Dendritic cell treated with granulocyte-macrophage colony-stimulating factor and Interleukin-4, amounts not matched to agents 40 ng/mL and 50 ng/mL, for 4 days (primary cell): ENCODE results near the gene FYN.

Experiments used
- H3K27ac Mint-ChIP-seq: one replicate; pipeline ENCODE4 v1.8.0; 2022; ENCODE audit warnings: mild to moderate bottlenecking, mixed read lengths
- H3K27me3 Mint-ChIP-seq: one replicate; pipeline ENCODE4 v1.8.0; 2022; ENCODE audit warnings: mild to moderate bottlenecking, mixed read lengths
- H3K36me3 Mint-ChIP-seq: one replicate; pipeline ENCODE4 v1.8.0; 2022; ENCODE audit warnings: low read depth, mixed read lengths
- H3K4me1 Mint-ChIP-seq: one replicate; pipeline ENCODE4 v1.8.0; 2022; ENCODE audit warnings: low read depth, mixed read lengths
- H3K4me3 Mint-ChIP-seq: one replicate; pipeline ENCODE4 v1.8.0; 2022; ENCODE audit warnings: mild to moderate bottlenecking, moderate library complexity, mixed read lengths
- H3K9me3 Mint-ChIP-seq: one replicate; pipeline ENCODE4 v1.8.0; 2022; ENCODE audit warnings: mixed read lengths
- intact Hi-C: fragments of 100-400 bp; cut with micrococcal nuclease; formaldehyde crosslinking; loops from one replicate; pipeline ENCODE4 v1.15.0; 2022

FYN gene

GRCh38 chr6:111701146-111701545 is 172.1 kb downstream of the FYN start:
- H3K36me3 Mint-ChIP-seq: peaks cover 51% of the 10 kb centered on the region

GRCh38 chr6:111700135-111700690 is 173.0 kb downstream of the FYN start:
- H3K36me3 Mint-ChIP-seq: peaks cover 51% of the 10 kb centered on the region
- no peak overlapping the region for H3K27ac Mint-ChIP-seq
- H3K27me3 Mint-ChIP-seq: no peaks in the 10 kb centered on the region
- intact Hi-C loops: loop anchor here (10.0 kb wide), 1 partner anchor 615 kb away; no protein-coding TSS in a partner anchor
- H3K4me1 Mint-ChIP-seq: no peaks in the 10 kb centered on the region
- H3K4me3 Mint-ChIP-seq: no peak overlapping the region
- no peaks in the 10 kb centered on the region for H3K9me3 Mint-ChIP-seq

More at GRCh38 chr6:111701146-111701545, 172.1 kb downstream of the FYN start:
- no peaks in the 10 kb centered on the region for H3K27me3 Mint-ChIP-seq
- no peak overlapping the region for H3K27ac Mint-ChIP-seq
- no peaks in the 10 kb centered on the region for H3K9me3 Mint-ChIP-seq
- no peaks in the 10 kb centered on the region for H3K4me1 Mint-ChIP-seq
- no peak overlapping the region for H3K4me3 Mint-ChIP-seq
- intact Hi-C loops: loop anchor here (10.0 kb wide), 1 partner anchor 614 kb away; no protein-coding TSS in a partner anchor

- intact Hi-C loops: no loop called here
- Mint-ChIP-seq H3K4me1 (no peaks in the 10 kb centered on the region), H3K36me3 (peaks cover 52% of the 10 kb centered on the region), H3K4me3 (no peak overlapping the region), H3K9me3 (no peaks in the 10 kb centered on the region), H3K27me3 (no peaks in the 10 kb centered on the region), H3K27ac (no peak overlapping the region)
Measured at GRCh38 chr6:111699123-111699522, 174.1 kb downstream of the FYN start.

- Mint-ChIP-seq H3K4me1 (no peaks in the 10 kb centered on the region), H3K4me3 (no peak overlapping the region), H3K9me3 (no peaks in the 10 kb centered on the region), H3K27me3 (no peaks in the 10 kb centered on the region), H3K36me3 (peaks cover 54% of the 10 kb centered on the region), H3K27ac (no peak overlapping the region)
- intact Hi-C loops: no loop called here
Measured at GRCh38 chr6:111696814-111697213, 176.4 kb downstream of the FYN start.

GRCh38 chr6:111692327-111693164 is 180.7 kb downstream of the FYN start:
- no peaks in the 10 kb centered on the region for H3K9me3 Mint-ChIP-seq
- H3K4me1 Mint-ChIP-seq: no peaks in the 10 kb centered on the region
- H3K36me3 Mint-ChIP-seq: peaks cover 61% of the 10 kb centered on the region
- intact Hi-C loops: no loop called here
- H3K27me3 Mint-ChIP-seq: no peaks in the 10 kb centered on the region
- no peak overlapping the region for H3K4me3 Mint-ChIP-seq
- no peak overlapping the region for H3K27ac Mint-ChIP-seq

GRCh38 chr6:111691345-111692225 is 181.7 kb downstream of the FYN start:
- intact Hi-C loops: no loop called here
- no peaks in the 10 kb centered on the region for H3K4me1 Mint-ChIP-seq
- no peak overlapping the region for H3K4me3 Mint-ChIP-seq
- H3K27ac Mint-ChIP-seq: no peak overlapping the region
- peaks cover 61% of the 10 kb centered on the region for H3K36me3 Mint-ChIP-seq
- no peaks in the 10 kb centered on the region for H3K9me3 Mint-ChIP-seq
- no peaks in the 10 kb centered on the region for H3K27me3 Mint-ChIP-seq

GRCh38 chr6:111689946-111690345 is 183.3 kb downstream of the FYN start:
- H3K27ac Mint-ChIP-seq: no peak overlapping the region
- no peak overlapping the region for H3K4me3 Mint-ChIP-seq
- peaks cover 77% of the 10 kb centered on the region for H3K36me3 Mint-ChIP-seq
- H3K9me3 Mint-ChIP-seq: no peaks in the 10 kb centered on the region
- H3K4me1 Mint-ChIP-seq: no peaks in the 10 kb centered on the region
- intact Hi-C loops: no loop called here
- no peaks in the 10 kb centered on the region for H3K27me3 Mint-ChIP-seq

GRCh38 chr6:111689419-111689818 is 183.8 kb downstream of the FYN start:
- no peak overlapping the region for H3K27ac Mint-ChIP-seq
- peaks cover 80% of the 10 kb centered on the region for H3K36me3 Mint-ChIP-seq
- H3K4me1 Mint-ChIP-seq: no peaks in the 10 kb centered on the region
- intact Hi-C loops: no loop called here
- H3K27me3 Mint-ChIP-seq: no peaks in the 10 kb centered on the region
- no peak overlapping the region for H3K4me3 Mint-ChIP-seq
- no peaks in the 10 kb centered on the region for H3K9me3 Mint-ChIP-seq

GRCh38 chr6:111688331-111688730 is 184.9 kb downstream of the FYN start:
- H3K27ac Mint-ChIP-seq: no peak overlapping the region
- no peak overlapping the region for H3K4me3 Mint-ChIP-seq
- H3K36me3 Mint-ChIP-seq: peaks cover 79% of the 10 kb centered on the region
- H3K4me1 Mint-ChIP-seq: no peaks in the 10 kb centered on the region
- no peaks in the 10 kb centered on the region for H3K27me3 Mint-ChIP-seq
- intact Hi-C loops: no loop called here
- no peaks in the 10 kb centered on the region for H3K9me3 Mint-ChIP-seq

GRCh38 chr6:111687652-111688051 is 185.6 kb downstream of the FYN start:
- no peaks in the 10 kb centered on the region for H3K4me1 Mint-ChIP-seq
- no peaks in the 10 kb centered on the region for H3K27me3 Mint-ChIP-seq
- peaks cover 78% of the 10 kb centered on the region for H3K36me3 Mint-ChIP-seq
- intact Hi-C loops: no loop called here
- no peak overlapping the region for H3K27ac Mint-ChIP-seq
- no peak overlapping the region for H3K4me3 Mint-ChIP-seq
- H3K9me3 Mint-ChIP-seq: no peaks in the 10 kb centered on the region

- intact Hi-C loops: no loop called here
- no peaks in the 10 kb centered on the region for H3K4me1 Mint-ChIP-seq
- H3K27ac Mint-ChIP-seq: no peak overlapping the region
- H3K27me3 Mint-ChIP-seq: no peaks in the 10 kb centered on the region
- no peak overlapping the region for H3K4me3 Mint-ChIP-seq
- H3K9me3 Mint-ChIP-seq: no peaks in the 10 kb centered on the region
- H3K36me3 Mint-ChIP-seq: peaks cover 78% of the 10 kb centered on the region
Measured at GRCh38 chr6:111686932-111687266, 186.4 kb downstream of the FYN start.

- Mint-ChIP-seq H3K27ac (no peak overlapping the region), H3K4me3 (no peak overlapping the region), H3K9me3 (no peaks in the 10 kb centered on the region), H3K36me3 (peaks cover 75% of the 10 kb centered on the region), H3K4me1 (no peaks in the 10 kb centered on the region), H3K27me3 (no peaks in the 10 kb centered on the region)
- intact Hi-C loops: no loop called here
Measured at GRCh38 chr6:111686249-111686931, 186.9 kb downstream of the FYN start.

GRCh38 chr6:111685526-111685925 is 187.7 kb downstream of the FYN start:
- intact Hi-C loops: no loop called here
- peaks cover 68% of the 10 kb centered on the region for H3K36me3 Mint-ChIP-seq
- H3K4me3 Mint-ChIP-seq: no peak overlapping the region
- H3K27me3 Mint-ChIP-seq: no peaks in the 10 kb centered on the region
- H3K27ac Mint-ChIP-seq: no peak overlapping the region
- H3K9me3 Mint-ChIP-seq: no peaks in the 10 kb centered on the region
- H3K4me1 Mint-ChIP-seq: no peaks in the 10 kb centered on the region
